Measurements from ENCODE around the gene MYO1B. TPM values are rescaled to one million over a fixed set of nuclear protein-coding genes. Genes with fewer than 3 reads are reported as not detected.

The MYO1B gene
- polyA plus RNA-seq, 1 donor: 82.6 TPM

- no peak for DNase-seq
These were observed 80.6 kb downstream of the MYO1B start for GRCh38 chr2:191325651-191326365.

- no peak for DNase-seq
These were observed 82.3 kb downstream of the MYO1B start for GRCh38 chr2:191327484-191327883.

- DNase-seq: no peak
These were observed 83.1 kb downstream of the MYO1B start for GRCh38 chr2:191328150-191328809.

- DNase-seq: no peak
These were observed 84.6 kb downstream of the MYO1B start for GRCh38 chr2:191329841-191330240.

GRCh38 chr2:191333911-191334357, 88.7 kb downstream of the MYO1B start:
- no peak for DNase-seq

GRCh38 chr2:191335875-191336464, 90.8 kb downstream of the MYO1B start:
- DNase-seq: no peak

GRCh38 chr2:191341436-191341835, 96.2 kb downstream of the MYO1B start:
- DNase-seq: no peak

- no peak for DNase-seq
These were observed 98.7 kb downstream of the MYO1B start for GRCh38 chr2:191343796-191344338.

GRCh38 chr2:191345788-191346187, 100.6 kb downstream of the MYO1B start:
- no peak for DNase-seq

GRCh38 chr2:191347154-191347553, 102.0 kb downstream of the MYO1B start:
- no peak for DNase-seq

- no peak for DNase-seq
These were observed 102.7 kb downstream of the MYO1B start for GRCh38 chr2:191347881-191348280.

GRCh38 chr2:191349990-191350389, 104.8 kb downstream of the MYO1B start:
- DNase-seq: no peak

- DNase-seq: no peak
These were observed 105.6 kb downstream of the MYO1B start for GRCh38 chr2:191350826-191351225.

GRCh38 chr2:191351298-191351697, 106.1 kb downstream of the MYO1B start:
- DNase-seq: no peak

- DNase-seq: no peak
These were observed 106.7 kb downstream of the MYO1B start for GRCh38 chr2:191351921-191352320.

- DNase-seq: no peak
These were observed 107.3 kb downstream of the MYO1B start for GRCh38 chr2:191352536-191352935.

GRCh38 chr2:191355170-191355758, 110.1 kb downstream of the MYO1B start:
- DNase-seq: no peak

GRCh38 chr2:191357678-191358077, 112.5 kb downstream of the MYO1B start:
- DNase-seq: no peak

- DNase-seq: no peak
These were observed 113.3 kb downstream of the MYO1B start for GRCh38 chr2:191358325-191359025.

- DNase-seq: peak; percentile 50
These were observed 113.9 kb downstream of the MYO1B start for GRCh38 chr2:191359133-191359532.

GRCh38 chr2:191360918-191361317, 115.7 kb downstream of the MYO1B start:
- no peak for DNase-seq

- no peak for DNase-seq
These were observed 117.6 kb downstream of the MYO1B start for GRCh38 chr2:191362841-191363240.

Data from hindlimb muscle (tissue), 1 donor.